HG03378 (cell line): Measurements from ENCODE around the gene LMO1.

Experiments used
- ATAC-seq: cut with Tn5 transposase; IDR thresholded peaks from one replicate; pipeline ENCODE4 v1.9.1; 2021; ENCODE audit warnings: mild to moderate bottlenecking, moderate library complexity; ENCODE audit not compliant: unreplicated experiment

LMO1 gene

GRCh38 chr11:8229299-8230177 lies 34.1 kb downstream of the LMO1 start:
- no peak for ATAC-seq

DNA sequence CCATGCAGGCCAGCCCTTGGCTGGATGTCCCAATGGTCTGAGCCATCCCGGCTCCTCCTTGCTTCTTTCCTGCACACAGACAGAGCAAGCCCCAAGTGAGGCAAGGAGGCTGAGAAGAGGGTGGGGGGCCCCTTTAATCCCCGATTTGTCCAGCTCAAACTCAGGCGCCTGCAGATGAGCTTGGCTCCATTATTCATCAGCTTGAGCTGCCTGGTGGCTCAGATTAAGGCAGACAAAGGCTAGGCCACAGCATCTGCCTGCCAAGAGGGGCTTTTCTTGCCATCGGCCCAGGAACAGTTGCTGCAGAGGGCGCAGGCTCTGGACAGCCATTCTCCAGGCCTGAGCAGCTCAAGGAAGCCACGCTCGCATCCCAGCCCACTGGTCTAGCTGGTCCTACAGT lies 35.4 kb downstream of the LMO1 start:
- ATAC-seq, result no peak

- ATAC-seq, result no peak
These were observed 36.2 kb downstream of the LMO1 start for GRCh38 chr11:8227156-8228152.

DNA sequence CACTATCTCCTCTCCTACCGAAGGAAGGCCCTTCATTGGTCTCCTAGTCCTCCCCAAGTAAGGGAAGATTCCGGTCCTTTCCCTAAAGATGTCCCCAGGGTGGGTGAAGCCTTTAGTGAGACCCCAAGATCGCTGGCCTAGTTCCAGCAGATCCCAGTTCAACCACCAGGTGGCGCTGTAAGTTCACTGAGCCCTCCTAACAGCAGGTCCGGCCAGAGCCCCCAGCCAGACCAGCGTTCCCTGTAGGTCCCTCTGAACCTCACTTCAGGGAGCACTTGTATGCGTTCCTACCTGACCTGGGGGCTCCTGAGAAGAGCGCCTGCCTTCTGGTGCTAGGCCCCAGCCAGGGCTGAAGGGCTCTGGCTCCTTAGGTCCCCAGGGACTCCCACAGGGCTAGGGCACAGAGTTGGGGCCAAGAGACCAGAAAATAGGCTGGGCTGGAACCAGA lies 38.1 kb downstream of the LMO1 start:
- no peak for ATAC-seq

DNA sequence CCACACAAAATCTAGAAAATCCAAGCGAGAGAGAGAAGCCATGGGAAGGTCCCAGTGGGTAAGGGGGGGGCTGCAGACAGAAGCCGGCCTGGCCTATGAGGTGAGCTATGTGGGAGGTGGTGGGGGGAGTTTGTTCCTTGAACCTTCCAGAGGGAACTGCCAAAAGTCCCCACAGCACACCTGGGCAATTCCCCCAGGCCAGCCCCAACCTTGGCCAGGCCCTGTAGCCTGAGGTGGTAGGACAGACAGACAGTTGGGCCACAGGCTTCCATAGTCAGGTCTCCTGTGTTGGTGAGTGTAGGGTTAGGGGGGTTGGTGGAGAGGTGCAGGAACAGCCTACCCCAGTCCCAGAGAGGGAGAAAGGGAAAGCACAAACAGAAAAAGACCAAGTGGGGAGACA lies 39.0 kb downstream of the LMO1 start:
- no peak for ATAC-seq

GRCh38 chr11:8224161-8224591 lies 39.5 kb downstream of the LMO1 start:
- ATAC-seq, result no peak

DNA sequence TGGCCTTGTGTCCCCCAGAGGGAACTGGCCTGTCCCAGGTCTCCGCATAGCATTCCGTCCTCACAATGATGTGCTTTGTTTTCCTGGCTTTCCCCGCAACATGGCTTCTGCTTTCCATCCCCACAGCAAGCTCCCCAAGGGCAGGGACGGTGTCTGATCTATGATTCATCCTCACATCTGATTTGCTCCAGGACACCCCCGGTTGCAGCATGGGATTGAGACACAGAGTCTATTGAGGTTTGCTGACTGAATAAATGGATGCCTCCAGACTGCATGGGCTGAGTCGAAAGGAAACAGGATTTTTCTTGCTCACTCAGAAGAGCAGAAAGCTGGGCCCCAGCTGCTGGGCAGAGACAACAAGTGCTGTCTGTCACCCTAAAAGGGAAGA lies 40.2 kb downstream of the LMO1 start:
- no peak for ATAC-seq

- no peak for ATAC-seq
These were observed 40.7 kb downstream of the LMO1 start for GRCh38 chr11:8222820-8223512.

GRCh38 chr11:8221917-8222495 lies 41.7 kb downstream of the LMO1 start:
- ATAC-seq, result no peak

- ATAC-seq, result no peak
These were observed 42.5 kb downstream of the LMO1 start for GRCh38 chr11:8221046-8221723.

GRCh38 chr11:8220261-8221045 lies 43.2 kb downstream of the LMO1 start:
- ATAC-seq, result no peak

GRCh38 chr11:8219257-8220021 lies 44.2 kb downstream of the LMO1 start:
- no peak for ATAC-seq

DNA sequence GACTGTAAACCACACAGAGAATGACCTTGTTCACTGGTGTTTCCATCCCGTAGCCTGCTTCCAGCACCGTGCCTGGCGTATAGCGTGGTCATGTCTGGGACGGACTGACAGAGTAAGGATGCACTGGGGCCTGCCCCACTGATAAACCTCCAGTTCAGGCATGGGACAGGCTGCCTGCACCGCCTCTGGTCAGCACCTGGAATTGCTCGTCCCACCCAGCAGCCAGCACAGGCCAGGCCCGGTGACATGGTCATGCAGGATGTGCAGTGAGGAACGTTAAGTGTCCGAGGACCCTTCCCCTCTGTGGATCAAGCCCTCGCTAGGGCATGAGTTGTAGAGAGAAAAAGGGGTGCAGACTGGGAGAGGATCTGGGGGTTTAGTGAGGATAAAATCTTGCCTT lies 44.8 kb downstream of the LMO1 start:
- no peak for ATAC-seq

DNA sequence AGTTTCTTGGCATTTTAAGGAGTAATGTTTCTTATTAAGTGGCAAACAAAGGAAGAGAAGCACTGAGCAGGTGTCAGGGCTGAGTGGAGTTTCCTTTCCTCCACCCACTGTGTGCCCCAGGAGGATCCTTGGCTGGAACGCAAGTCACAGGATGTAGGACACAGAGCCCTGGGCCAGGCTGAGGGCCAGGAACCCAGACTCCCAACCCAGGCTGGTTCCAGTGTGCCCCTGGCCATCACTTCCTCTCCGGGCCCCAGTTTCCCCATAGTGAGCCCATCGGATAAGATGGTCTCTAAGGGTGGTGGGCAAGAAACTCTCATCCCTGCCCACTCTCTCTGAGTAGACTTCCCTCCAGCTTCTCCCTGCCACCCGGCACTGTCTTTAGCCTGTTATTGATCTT lies 45.3 kb downstream of the LMO1 start:
- no peak for ATAC-seq

- ATAC-seq, result no peak
These were observed 45.8 kb downstream of the LMO1 start for GRCh38 chr11:8217926-8218325.

GRCh38 chr11:8217136-8217535 lies 46.5 kb downstream of the LMO1 start:
- ATAC-seq, result no peak

DNA sequence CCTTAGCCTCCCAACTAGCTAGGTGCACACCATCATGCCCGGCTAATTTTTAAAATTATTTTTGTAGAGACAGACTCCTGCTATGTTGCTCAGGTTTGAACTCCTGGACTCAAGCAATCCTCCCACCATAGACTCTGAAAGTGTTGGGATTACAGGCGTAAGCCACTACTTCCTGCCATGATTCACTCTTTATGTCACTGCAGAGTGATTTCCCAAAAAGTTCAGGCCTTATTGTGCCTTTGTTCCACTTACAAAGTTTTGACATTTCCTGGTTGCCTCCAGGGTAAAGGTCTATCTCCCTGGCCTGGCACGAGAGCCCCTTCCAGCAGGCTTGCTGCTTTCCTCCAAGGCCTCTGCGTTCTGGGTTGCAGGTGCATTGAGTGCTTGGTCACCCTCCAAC lies 50.3 kb downstream of the LMO1 start:
- no peak for ATAC-seq

DNA sequence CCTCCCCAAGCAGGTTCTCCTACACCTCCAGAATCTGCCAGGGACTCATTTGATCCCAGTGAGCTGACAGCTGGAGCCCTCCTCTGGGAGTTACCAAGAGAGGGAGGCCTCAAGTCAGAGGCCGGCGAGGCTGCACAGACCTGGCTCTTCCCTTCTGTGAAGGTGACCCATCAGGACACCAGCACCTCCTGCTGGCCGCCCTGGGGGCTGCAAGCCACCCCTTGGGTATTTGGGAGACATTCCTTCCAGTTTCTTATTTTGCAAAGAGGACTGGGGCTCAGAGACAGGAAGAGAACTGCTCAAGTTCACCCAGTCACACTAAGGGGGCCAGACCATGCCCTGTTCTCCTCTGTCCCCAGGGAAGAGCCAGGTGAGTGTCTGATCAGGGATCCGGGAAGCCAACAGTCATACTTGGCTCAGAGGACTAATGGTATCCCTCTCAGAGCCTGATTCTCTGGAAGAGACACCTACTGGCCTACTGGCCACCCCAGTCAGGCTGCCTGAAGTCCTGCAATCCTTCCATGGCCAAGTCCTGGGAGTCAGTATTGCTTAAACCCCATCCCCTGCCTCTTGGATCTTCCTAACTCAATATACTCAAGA lies 54.4 kb downstream of the LMO1 start:
- no peak for ATAC-seq
